ENCODE measurements around the gene MAPK11. TPM values are rescaled to one million over a fixed set of nuclear protein-coding genes. Genes with fewer than 3 reads are reported as not detected.

MAPK11 gene
- total RNA-seq, 6 experiments from 2014 or later = 1.7 to 6.4 (median 2.5) TPM

GRCh38 chr22:50280022-50280707 is 10.0 kb upstream of the MAPK11 start:
- Histone ChIP-seq H3K27me3 (no peaks in the 10 kb centered on the region), H3K4me3 (no peak overlapping the region), H3K9me3 (no peaks in the 10 kb centered on the region), H3K4me1 (peaks cover 0 to 7% (median 0%) of the 10 kb centered on the region in 4 donors), H3K36me3 (peaks cover 0 to 89% (median 48%) of the 10 kb centered on the region in 4 donors), H3K27ac (no peak overlapping the region)
- WGBS (ENCODE audit: insufficient coverage, low coverage, low lambda C conversion rate, missing lambda C conversion rate) = 93% methylated on average over 24 of the region's 38 CpGs
- ATAC-seq (no peak), DNase-seq (no peak)
- TF ChIP-seq CTCF (IDR thresholded peaks at IDR 0.05) = no peak
- no peak for TF ChIP-seq POLR2A (IDR thresholded peaks at IDR 0.05)
- intact Hi-C loops (cut with DNase I) = no loop called here

GRCh38 chr22:50278956-50279619 is 8.9 kb upstream of the MAPK11 start:
- H3K4me3 ChIP-seq = no peak overlapping the region
- DNase-seq (no peak), ATAC-seq (no peak)
- peaks cover 0 to 9% (median 0%) of the 10 kb centered on the region in 4 donors for H3K4me1 ChIP-seq
- H3K27ac ChIP-seq = no peak overlapping the region
- H3K36me3 ChIP-seq = peaks cover 0 to 83% (median 51%) of the 10 kb centered on the region in 4 donors
- no peaks in the 10 kb centered on the region for H3K9me3 ChIP-seq
- intact Hi-C loops (cut with DNase I) = loop anchor here (5.0 to 10.0 kb wide), 2 partner anchors 46 to 48 kb away; partner anchors contain the start of gene DENND6B (in 2 of the 2)
- H3K27me3 ChIP-seq = no peaks in the 10 kb centered on the region
- WGBS (ENCODE audit: insufficient coverage, low coverage, low lambda C conversion rate, missing lambda C conversion rate) = no CpG with 5 or more reads among the region's 30 CpGs
- TF ChIP-seq CTCF (IDR thresholded peaks at IDR 0.05) = no peak
- TF ChIP-seq POLR2A (IDR thresholded peaks at IDR 0.05) = no peak

GRCh38 chr22:50278461-50278860 is 8.3 kb upstream of the MAPK11 start:
- Histone ChIP-seq H3K9me3 (no peaks in the 10 kb centered on the region), H3K4me3 (no peak overlapping the region), H3K36me3 (peaks cover 0 to 79% (median 49%) of the 10 kb centered on the region in 4 donors), H3K27ac (no peak overlapping the region), H3K4me1 (peaks cover 0 to 13% (median 0%) of the 10 kb centered on the region in 4 donors), H3K27me3 (no peaks in the 10 kb centered on the region)
- intact Hi-C loops (cut with DNase I) = loop anchor here (5.0 to 10.0 kb wide), 2 partner anchors 46 to 49 kb away; partner anchors contain the start of gene DENND6B (in 2 of the 2)
- TF ChIP-seq CTCF (IDR thresholded peaks at IDR 0.05) (no peak), POLR2A (IDR thresholded peaks at IDR 0.05) (no peak)
- no CpG with 5 or more reads among the region's 21 CpGs for WGBS (ENCODE audit: insufficient coverage, low coverage, low lambda C conversion rate, missing lambda C conversion rate)
- no peak for DNase-seq
- ATAC-seq = no peak

GRCh38 chr22:50277761-50278160 is 7.6 kb upstream of the MAPK11 start:
- H3K4me1 ChIP-seq = peaks cover 0 to 13% (median 0%) of the 10 kb centered on the region in 4 donors
- ATAC-seq (no peak), DNase-seq (no peak)
- intact Hi-C loops (cut with DNase I) = loop anchor here (5.0 to 10.0 kb wide), 2 partner anchors 47 to 50 kb away; partner anchors contain the start of gene DENND6B (in 2 of the 2)
- H3K27ac ChIP-seq = no peak overlapping the region
- WGBS (ENCODE audit: insufficient coverage, low coverage, low lambda C conversion rate, missing lambda C conversion rate) = 74% methylated on average over 5 of the region's 25 CpGs
- no peaks in the 10 kb centered on the region for H3K9me3 ChIP-seq
- TF ChIP-seq POLR2A (IDR thresholded peaks at IDR 0.05) (no peak), CTCF (IDR thresholded peaks at IDR 0.05) (no peak)
- peaks cover 0 to 73% (median 42%) of the 10 kb centered on the region in 4 donors for H3K36me3 ChIP-seq
- no peak overlapping the region for H3K4me3 ChIP-seq
- H3K27me3 ChIP-seq = no peaks in the 10 kb centered on the region

Measured in right lobe of liver (tissue), 6 donors.